DMS 273 treated with DMSO at 0.1 percent for 48 hours (cell line): Measurements from ENCODE around the gene TMEM184A.

Experiments used
- DNase-seq: peaks from one replicate; lab custom pipeline; 2025; lab: John Stamatoyannopoulos, UW

The TMEM184A gene

GRCh38 chr7:1539181-1539881 lies 16.7 kb downstream of the TMEM184A start:
- DNase-seq: no peak

- no peak for DNase-seq
Observed at GRCh38 chr7:1538544-1539180, 17.3 kb downstream of the TMEM184A start.

GRCh38 chr7:1537535-1538412 lies 18.2 kb downstream of the TMEM184A start:
- DNase-seq: no peak

GRCh38 chr7:1536743-1537534 lies 19.1 kb downstream of the TMEM184A start:
- peak; percentile 44 for DNase-seq

- DNase-seq: no peak
Observed at GRCh38 chr7:1536455-1536742, 19.6 kb downstream of the TMEM184A start.

- no peak for DNase-seq
Observed at GRCh38 chr7:1535701-1536454, 20.1 kb downstream of the TMEM184A start.

GRCh38 chr7:1535100-1535458 lies 20.9 kb downstream of the TMEM184A start:
- no peak for DNase-seq

GRCh38 chr7:1534330-1535099 lies 21.5 kb downstream of the TMEM184A start:
- no peak for DNase-seq

- DNase-seq: no peak
Observed at GRCh38 chr7:1533547-1534329, 22.3 kb downstream of the TMEM184A start.

GRCh38 chr7:1533255-1533546 lies 22.8 kb downstream of the TMEM184A start:
- no peak for DNase-seq

GRCh38 chr7:1532456-1533254 lies 23.4 kb downstream of the TMEM184A start:
- DNase-seq: no peak

- DNase-seq: no peak
Observed at GRCh38 chr7:1531979-1532455, 24.0 kb downstream of the TMEM184A start.

- no peak for DNase-seq
Observed at GRCh38 chr7:1531263-1531978, 24.6 kb downstream of the TMEM184A start.

GRCh38 chr7:1530946-1531262 lies 25.1 kb downstream of the TMEM184A start:
- DNase-seq: no peak

- DNase-seq: no peak
Observed at GRCh38 chr7:1529383-1530116, 26.5 kb downstream of the TMEM184A start.

GRCh38 chr7:1526271-1526754 lies 29.7 kb downstream of the TMEM184A start:
- DNase-seq: no peak

- DNase-seq: no peak
Observed at GRCh38 chr7:1525409-1525808, 30.6 kb downstream of the TMEM184A start.

- no peak for DNase-seq
Observed at GRCh38 chr7:1523844-1524243, 32.2 kb downstream of the TMEM184A start.
